ENCODE measurements around the gene MYOF.
"Not testable (repeated sequence)": the region's sequence is repeated elsewhere in the genome, so short reads cannot be mapped to it uniquely, and the experiment has no call there.

Gene MYOF

GRCh38 chr10:93475871-93476270, 6.3 kb downstream of the MYOF start:
- no peak for DNase-seq

- no peak for DNase-seq
These were observed 6.9 kb downstream of the MYOF start for GRCh38 chr10:93475227-93475626.

GRCh38 chr10:93473804-93474472, 8.2 kb downstream of the MYOF start:
- no peak for DNase-seq

GRCh38 chr10:93473161-93473560, 9.0 kb downstream of the MYOF start:
- DNase-seq: no peak

GRCh38 chr10:93471110-93471651, 11.0 kb downstream of the MYOF start:
- no peak for DNase-seq

- DNase-seq: no peak
These were observed 12.7 kb downstream of the MYOF start for GRCh38 chr10:93469454-93469853.

- no peak for DNase-seq
These were observed 13.5 kb downstream of the MYOF start for GRCh38 chr10:93468461-93469213.

- not testable (repeated sequence) for DNase-seq
These were observed 14.5 kb downstream of the MYOF start for GRCh38 chr10:93467635-93468034.

- DNase-seq: no peak
These were observed 16.1 kb downstream of the MYOF start for GRCh38 chr10:93465806-93466675.

GRCh38 chr10:93464776-93465388, 17.3 kb downstream of the MYOF start:
- no peak for DNase-seq

- DNase-seq: no peak
These were observed 18.2 kb downstream of the MYOF start for GRCh38 chr10:93463723-93464476.

- DNase-seq: no peak
These were observed 19.3 kb downstream of the MYOF start for GRCh38 chr10:93462881-93463280.

- no peak for DNase-seq
These were observed 19.8 kb downstream of the MYOF start for GRCh38 chr10:93462371-93462770.

- DNase-seq: no peak
These were observed 20.3 kb downstream of the MYOF start for GRCh38 chr10:93461807-93462178.

GRCh38 chr10:93461109-93461806, 20.9 kb downstream of the MYOF start:
- no peak for DNase-seq

GRCh38 chr10:93459466-93459865, 22.7 kb downstream of the MYOF start:
- DNase-seq: no peak

GRCh38 chr10:93458821-93459257, 23.3 kb downstream of the MYOF start:
- DNase-seq: no peak

GRCh38 chr10:93457511-93457910, 24.6 kb downstream of the MYOF start:
- DNase-seq: no peak

GRCh38 chr10:93456480-93456879, 25.7 kb downstream of the MYOF start:
- DNase-seq: no peak

GRCh38 chr10:93454736-93455135, 27.4 kb downstream of the MYOF start:
- DNase-seq: no peak

- DNase-seq: no peak
These were observed 28.0 kb downstream of the MYOF start for GRCh38 chr10:93454146-93454545.
